HT-29 (cell line): Measurements from ENCODE around the gene LCA5. TPM values are rescaled to one million over a fixed set of nuclear protein-coding genes. Genes with fewer than 3 reads are reported as not detected.
"Not testable (repeated sequence)": the region's sequence is repeated elsewhere in the genome, so short reads cannot be mapped to it uniquely, and the experiment has no call there.

ENCODE experiments used
- DNase-seq: peaks from one replicate; pipeline ENCODE4 v3.0.0-alpha.2; 2015; ENCODE audit warnings: low spot score
- total RNA-seq: library from RNA; depleted of rRNA; stranded (reverse); fragments of >200 nt; shearing (Covaris generic); gene quantifications from 2 replicates; pipeline ENCODE4 v1.2.3, GENCODE V29; 2014; rRNA removed

Gene LCA5
- 0.29 and 0.36 TPM in 2 replicates for total RNA-seq

DNA sequence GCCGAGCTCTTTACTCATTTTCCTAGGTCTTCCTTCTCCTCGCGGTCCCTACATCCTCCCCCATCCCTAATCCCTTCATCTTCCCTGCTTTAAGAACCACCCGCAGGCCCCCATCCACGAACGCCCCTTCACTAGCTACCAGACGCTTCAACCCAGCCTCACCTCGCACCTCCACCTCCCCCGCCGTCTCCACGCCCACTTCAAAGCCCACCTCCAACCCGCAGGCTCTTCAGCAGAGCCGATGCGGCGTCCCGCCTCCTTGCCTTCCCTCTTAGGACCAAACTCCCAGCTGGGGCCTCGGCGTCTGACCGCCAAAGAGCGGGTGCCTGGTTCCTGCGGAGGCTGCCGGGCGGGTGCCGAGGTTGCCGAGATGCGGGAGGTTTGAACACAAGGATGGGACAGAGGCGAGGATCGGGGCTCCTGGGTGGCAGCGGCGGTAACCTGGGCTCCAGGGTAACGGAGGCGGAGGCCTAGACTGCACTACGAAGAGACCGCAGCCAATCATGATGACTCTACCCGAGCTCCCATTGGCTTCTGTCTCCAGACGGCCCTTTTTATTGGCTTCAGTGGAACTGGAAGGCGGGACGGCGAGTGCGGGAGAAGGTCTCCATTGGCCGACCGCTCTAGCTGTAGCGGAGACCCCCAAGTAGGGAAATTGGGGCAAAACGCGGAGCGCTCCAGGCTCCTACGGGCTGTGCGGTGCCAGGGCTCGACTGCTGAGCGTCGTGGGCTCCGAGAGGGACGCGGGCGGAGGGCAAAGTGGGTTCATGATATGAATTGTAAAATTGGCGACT is at the start of gene LCA5:
Gene LCA5 (minus strand): TSS at position 477 of the 794 bp plus-strand sequence. CDS start 18,536 bp downstream, outside the sequence.
- peak; percentile 96 for DNase-seq

DNA sequence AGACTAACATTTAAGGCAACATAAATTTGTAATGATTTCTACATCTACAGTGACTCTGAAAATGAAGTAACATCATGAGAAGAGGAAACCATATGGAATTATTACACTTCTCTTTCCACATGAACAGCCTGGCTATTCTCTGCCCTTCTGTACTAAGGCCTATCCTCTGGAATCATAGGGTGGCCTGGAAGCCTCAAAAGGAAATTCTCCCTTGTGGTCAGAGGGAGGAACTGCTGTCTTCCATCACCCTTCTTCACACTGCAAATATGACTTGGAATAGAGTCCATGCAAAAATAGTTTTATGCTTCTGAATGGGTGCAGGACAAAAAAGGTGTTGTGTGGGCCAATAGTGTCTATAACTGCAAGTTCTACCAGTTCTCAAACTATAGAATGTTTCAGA is 49.3 kb upstream of the LCA5 start:
- DNase-seq: peak; percentile 76

DNA sequence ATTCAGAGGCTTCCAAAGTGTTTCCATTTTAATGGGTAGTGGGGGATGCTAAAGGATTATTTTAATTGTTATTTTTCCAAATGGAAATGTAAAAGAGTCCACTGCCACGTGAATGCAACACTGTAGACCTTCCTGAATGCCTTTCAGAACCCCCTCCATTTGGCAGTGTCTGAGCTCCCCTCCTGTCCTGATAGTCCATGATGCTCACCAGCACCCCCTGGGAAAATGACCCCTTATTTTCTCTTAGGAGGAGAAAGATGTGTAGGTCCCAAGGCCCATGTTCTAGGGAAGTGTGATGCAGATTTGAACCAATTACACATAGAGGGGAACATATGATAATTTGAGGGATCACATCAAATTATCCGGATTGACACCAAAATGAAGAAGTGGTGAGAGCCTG is 47.1 kb upstream of the LCA5 start:
- no peak for DNase-seq

DNA sequence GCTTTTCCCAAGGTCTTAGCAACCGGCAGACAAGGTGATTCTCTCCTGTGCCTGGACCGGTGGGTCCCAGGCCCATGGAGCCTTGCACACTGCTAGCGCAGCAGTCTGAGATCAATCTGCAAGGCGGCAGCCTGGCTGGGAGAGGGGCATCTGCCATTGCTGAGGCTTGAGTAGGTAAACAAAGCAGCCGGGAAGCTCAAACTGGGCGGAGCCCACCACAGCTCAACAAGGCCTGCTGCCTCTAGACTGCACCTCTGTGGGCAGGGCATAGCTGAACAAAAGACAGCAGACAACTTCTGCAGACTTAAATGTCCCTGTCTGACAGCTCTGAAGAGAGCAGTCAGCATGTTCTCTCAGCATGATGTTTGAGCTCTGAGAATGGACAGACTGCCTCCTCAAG is 40.7 kb upstream of the LCA5 start:
- DNase-seq: not testable (repeated sequence)

DNA sequence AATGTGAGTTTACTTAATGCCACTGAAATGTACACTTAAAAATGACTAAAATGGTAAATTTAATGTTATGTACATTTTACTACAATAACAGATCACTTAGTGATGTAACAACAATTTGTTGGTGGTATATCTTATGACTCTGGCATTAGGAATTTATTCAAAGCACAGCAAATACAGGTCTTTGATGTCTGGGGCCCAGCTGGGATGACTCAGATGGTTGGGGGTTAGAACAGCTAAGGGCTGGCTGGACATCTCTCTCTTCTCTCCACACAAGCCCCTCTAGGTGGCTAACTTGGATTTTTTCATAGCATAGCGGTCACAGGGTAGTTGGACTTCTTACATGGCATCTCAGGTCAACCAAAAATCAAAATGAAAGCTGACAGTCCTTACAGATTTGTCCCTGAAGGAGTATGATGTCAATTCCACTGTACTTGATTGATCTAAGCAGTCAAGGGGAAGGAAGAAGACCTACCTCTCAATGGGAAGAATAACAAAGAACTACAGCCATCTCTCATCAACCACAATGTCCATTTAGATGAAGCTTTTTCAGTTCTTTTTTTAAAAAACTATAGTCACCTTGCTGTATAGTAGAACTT is 37.5 kb upstream of the LCA5 start:
- no peak for DNase-seq

DNA sequence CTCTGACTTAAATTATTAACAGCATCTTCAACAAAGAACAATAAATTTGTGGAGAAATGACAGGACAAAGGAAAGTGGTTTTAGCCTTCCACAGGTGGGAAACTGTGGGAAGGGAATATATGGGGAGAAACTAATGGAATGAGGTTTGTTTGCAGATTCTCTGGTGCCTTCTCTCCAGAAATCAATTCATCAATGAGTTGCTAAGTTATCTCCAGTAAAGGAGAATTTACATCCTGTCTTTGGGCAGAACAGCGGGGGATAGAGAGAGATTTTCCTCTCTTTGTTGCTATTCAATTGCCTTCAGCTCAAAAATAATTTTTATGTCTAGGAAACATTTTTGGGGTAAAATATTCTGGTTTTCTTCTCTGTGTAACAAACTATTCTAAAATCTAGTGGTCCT is 36.9 kb upstream of the LCA5 start:
- DNase-seq: no peak

DNA sequence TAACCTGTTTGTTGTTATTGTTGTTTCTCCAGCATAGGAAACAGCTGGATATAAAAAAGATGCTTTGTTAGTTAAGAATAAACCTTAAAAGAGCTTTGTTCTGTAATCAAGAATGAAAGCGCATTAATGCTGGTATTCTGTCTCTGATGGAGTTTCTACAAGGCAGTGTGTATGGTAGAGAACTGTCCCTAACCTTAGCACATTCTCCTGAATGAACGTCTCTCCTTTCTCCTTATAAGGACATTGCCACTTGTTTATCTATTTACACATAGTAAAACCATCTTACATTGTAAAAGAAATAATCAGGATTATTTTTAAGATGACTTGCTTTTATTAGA is 33.8 kb upstream of the LCA5 start:
- no peak for DNase-seq

DNA sequence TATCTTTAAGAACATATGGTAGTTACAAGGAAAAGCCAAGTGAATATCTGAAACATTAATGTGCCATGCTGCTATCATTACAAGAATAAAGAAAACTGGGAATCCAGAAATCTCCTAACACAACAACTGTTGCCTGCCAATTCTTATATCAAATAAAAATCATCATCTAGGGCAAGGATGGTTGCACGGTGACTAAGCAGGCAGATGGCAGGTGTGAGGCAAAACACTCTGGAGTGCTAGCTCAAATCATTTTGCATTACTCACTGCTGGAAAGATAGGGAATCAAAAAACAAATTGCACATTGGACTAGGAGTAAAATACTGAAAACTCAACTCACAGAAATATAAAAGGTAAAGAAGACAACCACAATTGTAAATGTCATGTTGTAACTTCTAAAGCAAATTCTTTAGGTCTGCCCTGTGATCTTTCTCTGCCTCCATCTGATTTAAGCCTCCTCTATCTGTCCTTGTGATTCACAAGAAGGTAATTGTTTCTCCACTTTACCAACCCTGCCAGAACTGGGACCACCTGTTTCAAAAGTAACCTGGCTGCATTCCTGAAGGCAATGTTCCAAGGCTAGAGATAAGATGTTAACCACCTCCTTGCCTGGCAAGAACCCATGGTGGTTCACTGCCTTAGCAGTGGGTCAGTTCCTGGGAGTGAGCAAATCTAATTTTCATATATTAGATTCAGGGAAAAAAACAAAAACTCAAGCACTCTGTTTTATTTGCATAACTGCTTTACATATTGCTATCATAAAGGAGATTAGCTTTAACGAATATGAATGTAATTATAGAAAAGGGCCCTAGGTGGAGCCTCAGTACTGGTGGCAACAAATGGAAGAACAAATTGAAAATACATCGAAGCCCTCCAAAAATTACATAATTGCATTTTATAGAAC is 33.1 kb upstream of the LCA5 start:
- peak; percentile 94 for DNase-seq

DNA sequence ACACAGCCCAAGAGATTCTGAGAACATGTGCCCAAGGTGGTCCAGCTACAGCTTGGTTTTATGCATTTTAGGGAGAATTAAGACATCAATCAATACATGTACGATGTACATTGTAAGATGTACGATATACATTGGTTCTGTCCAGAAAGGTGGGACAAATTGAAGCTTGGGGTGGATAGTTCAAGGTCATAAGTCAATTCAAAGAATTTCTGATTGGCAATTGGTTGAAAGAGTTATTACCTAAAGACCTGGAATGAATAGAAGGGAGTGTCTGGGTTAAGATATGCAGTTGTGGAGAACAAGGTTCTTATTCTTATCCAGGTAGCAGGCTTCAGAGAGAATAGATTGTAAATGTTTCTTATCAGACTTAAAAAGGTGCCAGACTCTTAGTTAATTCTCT is 31.8 kb upstream of the LCA5 start:
- DNase-seq: no peak

DNA sequence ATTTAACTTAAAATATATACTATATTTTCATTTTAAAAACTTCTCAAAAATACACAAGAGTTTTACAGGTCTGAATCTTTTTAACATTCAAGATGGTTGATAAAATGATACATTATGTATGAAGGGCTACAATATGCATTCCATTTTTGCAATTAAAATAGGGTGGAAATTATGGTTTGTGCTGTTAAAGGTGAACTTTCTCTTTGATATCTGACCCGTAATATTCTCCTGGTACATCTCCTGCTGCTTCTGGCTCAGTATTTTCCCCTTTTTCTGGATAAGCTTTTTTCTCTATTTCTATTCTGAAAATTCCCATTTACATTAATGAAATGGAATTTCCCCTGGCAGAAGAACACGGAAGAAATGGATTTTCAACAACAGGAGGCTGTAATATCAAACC is 27.4 kb upstream of the LCA5 start:
- DNase-seq: no peak

DNA sequence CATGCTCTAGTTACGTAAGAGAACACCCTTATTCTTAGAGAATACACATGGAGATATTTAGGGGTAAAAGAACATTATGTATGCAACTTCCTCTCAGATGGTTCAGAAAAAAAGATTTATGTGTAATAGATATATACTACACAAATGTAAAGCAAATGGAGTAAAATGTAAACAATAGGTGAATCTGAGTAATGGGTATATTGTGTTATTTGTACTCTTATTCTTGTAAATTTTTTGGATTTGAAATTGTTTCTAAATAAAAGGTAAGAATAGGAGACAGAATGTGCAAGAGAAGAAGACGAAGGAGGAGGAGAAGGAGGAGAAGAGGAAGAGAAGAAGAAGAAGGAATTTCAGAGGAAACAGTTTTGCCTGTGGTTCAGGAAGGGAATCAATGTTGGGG is 22.5 kb upstream of the LCA5 start:
- DNase-seq: no peak

DNA sequence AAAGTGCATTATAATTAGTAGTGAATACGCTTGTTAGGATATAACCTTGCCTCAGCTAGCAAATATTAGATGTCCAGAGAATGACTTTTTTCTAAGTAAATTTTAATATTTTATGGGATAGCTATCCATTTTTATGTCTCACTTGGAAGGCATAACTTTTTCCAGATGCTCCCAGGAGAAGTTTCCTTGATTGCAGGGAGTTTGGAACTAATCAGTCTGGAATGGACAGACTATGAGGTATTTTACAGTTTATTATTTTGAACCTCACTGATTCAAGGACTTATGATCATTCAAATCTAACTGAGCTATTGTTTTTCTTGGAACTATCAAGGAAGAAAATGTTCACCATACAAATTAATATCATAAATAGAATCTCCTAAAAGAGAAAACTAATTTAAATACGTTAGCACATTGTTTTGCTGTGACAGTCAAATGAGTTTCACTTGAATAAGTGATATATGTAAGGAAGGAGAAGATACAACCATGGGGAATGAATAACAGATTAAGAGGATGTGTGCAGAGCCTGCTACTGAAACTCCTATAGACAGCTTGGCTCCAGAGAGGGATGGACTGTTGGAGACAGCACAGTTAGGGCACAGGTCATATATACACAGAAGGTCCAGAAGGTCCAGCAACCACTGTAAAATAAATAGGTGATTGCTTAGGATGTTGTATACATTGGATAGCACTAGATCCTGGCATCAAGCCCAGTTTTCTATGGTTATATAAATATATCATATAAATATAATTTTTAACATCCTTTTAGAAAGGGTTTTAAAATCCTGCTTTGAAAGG is 20.6 kb upstream of the LCA5 start:
- no peak for DNase-seq

DNA sequence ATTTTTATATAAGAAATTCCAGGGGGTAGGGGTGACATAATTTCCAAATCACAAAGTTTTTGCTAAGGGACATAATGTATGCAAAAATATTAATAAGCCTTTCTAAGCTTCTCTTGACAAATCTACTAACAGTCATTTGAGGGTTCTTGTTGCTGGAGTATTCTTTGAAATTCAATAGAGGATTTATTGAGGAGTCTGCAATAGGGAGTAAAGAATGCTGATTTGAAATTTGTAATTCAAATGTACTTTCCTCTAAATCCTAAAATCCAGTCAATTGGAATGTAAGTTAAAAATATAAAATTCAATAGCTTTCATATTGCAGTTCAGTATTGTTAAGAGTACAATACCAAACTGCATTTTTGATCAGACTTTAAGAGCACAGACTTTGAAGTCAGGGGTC is 17.1 kb upstream of the LCA5 start:
- DNase-seq: no peak

DNA sequence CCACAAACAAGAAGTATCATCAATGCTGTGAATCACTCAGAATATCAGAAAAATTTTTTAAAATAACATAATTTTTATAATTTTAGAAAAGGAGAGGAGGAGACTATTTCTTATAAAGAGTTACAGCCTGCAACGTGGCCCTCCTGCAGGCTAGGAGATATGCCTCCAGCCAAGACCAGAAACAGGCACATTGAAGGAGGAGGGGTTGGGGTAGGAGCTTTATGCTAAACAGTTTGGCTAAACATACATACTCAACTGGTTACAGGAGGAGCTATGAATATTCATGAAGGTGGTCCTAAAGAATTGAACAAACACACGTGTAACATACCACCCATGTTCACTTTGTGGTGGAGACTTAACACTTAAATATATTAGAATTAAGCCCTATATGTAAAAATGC is 14.2 kb upstream of the LCA5 start:
- DNase-seq: no peak

DNA sequence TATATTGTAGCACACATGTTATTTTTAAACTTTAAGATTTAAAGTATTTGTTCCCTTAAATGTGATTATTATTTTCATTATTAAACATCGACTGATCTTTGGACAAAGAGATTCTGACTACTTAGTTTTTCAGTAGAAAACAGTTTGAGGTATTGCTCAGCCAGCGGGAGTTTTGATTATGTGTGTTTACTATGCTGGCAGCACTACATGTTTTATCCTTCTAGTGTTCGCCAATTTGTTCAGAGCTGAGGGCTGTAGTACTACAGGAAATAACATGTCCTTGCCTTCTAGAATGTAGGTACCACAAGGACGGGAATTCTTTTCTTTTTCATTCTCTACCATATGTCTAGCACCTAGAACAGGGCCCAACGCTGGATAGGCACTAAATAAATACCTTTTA is 11.1 kb upstream of the LCA5 start:
- DNase-seq: no peak

DNA sequence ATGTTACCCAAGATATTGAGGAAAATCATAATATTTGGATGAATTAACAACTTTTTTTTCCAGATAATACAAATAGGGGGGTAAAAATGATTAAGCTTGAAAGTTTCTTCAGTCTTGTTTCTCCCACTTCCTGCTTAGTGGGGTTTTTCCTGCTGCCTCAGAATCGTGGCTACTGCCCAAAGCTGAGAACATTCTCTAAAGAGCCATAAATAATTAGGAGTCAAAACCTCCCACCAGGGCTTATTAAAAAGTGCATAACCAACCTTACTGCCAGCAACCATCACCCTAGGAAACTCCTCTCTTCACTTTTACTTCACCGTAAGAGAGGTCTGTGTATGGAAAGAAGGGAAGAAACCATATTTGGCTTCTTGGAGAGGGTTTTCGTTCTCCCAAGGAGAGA is 9.0 kb upstream of the LCA5 start:
- DNase-seq: no peak

DNA sequence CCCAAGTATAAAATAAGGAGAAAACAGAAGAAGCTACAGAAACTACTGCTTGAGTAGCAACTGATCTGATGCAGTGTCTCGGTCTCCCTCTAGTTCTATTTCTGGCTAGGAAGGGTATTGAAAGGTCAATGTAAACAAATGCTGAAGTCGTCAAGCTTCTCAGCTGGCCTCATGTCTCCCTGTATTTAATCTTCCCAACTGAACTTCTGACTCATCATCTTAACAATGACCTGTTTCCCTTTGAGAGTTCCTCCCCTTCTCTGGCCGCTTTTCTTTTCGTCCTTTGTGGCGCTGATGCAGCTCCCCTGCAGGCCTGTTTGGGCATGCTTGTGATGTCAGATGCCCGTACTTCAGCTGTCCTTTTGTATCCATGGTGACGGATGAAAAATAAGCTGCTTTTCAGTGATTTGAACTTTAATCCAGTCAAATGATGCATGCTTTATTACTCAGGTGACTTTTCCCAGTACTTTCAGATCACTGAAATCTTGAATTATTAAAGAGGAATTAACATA is 7.8 kb upstream of the LCA5 start:
- peak; percentile 94 for DNase-seq

DNA sequence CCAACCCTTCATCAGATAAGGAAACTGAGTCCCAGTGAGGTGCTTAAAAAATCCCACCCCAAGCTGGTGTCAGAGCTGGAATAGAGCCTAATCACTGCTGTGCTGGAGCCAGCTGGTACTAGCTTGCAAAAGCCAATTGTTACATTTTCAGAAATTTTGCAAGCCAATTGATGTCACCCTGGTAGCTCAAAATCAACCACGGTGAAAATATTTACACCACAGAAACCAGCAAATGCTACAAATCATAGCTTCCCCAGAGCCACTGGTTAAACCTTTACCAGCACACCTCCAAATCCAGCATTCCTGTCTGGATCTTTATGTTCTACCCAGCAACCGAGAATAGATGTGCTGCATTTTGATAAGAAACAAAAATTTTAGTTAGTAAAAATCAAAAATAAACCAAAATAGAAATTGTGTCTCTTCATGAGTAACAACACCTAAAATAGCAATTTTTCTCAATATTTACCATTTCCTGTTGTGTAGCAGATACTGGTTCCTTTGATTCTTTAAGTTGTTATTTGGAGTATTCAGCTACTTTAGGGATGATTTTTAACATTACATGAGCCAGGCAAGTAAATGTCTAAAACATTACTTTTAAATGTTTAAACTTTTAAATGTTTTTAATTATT is 7.2 kb upstream of the LCA5 start:
- no peak for DNase-seq

DNA sequence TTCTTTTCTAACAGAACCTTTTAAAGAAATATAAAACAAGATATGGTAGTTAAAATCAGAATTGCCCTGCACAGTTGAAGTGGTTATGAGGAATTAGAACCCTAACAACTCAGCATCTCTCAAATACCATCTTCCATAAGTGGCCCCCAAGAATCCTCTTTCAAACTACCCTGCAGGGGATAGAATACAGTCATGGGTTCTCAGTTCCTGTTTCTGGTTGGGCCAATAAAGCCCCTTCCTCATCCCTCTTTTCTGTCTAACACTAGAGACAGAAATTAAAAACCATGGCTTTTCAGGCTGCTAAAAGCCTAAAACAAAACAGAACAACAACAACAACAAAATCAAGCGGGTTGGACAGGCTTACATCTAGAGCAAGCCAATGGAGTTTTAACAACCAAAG is 6.7 kb upstream of the LCA5 start:
- DNase-seq: no peak

DNA sequence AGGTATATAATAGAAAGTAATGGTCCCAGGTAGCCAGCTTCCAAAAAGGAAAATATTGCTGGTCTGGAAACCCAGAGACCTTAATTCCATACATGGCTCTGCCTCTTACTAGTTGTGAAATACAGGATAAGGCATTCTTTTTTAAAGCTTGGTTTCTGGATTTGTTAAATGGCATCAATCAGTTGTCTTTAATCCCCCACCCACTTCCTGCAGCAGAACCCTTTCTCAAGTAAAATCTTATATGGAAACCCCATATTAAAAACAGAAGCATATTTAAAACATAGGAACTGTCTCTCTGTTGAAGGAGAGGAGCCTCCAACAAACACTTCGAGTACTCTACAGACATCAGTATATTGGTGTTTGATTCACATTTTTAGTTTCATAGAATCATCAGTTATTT is 6.2 kb upstream of the LCA5 start:
- no peak for DNase-seq
